SK-N-SH treated with all-trans-retinoic acid at 6 μM for 48 hours (cell line): ENCODE data around the gene OSBPL9.
"Not testable (repeated sequence)": the region's sequence is repeated elsewhere in the genome, so short reads cannot be mapped to it uniquely, and the experiment has no call there.

Source experiments
- ATAC-seq: fragments of 200-7000 bp; cut with Tn5 transposase; 3 replicates; pipeline ENCODE4 v1.9.1; 2020; ENCODE audit warnings: mild to moderate bottlenecking, moderate library complexity
- ARNTL ChIP-seq: fragments of 450-650 bp; formaldehyde crosslinking; IDR thresholded peaks from 2 replicates; pipeline ENCODE4 v1.5.0; 2020; ENCODE audit warnings: low read depth, mild to moderate bottlenecking, moderate library complexity, borderline replicate concordance
- BACH2 ChIP-seq: fragments of 250-450 bp; sonication (Bioruptor Pico); IDR thresholded peaks from 2 replicates; pipeline ENCODE4 v1.9.0; 2021; ENCODE audit warnings: mild to moderate bottlenecking, borderline replicate concordance
- ESRRG ChIP-seq: fragments of 250-450 bp; sonication (Bioruptor Pico); IDR thresholded peaks from 2 replicates; pipeline ENCODE4 v1.6.1; 2021; ENCODE audit warnings: mild to moderate bottlenecking
- GLIS3 ChIP-seq: fragments of 250-450 bp; sonication (Bioruptor Pico); IDR thresholded peaks from 2 replicates; pipeline ENCODE4 v1.5.0; 2020; ENCODE audit warnings: mild to moderate bottlenecking, moderate library complexity
- ISL1 ChIP-seq: fragments of 250-450 bp; sonication (Bioruptor Pico); IDR thresholded peaks from 2 replicates; pipeline ENCODE4 v2.1.2; 2022; ENCODE audit warnings: mild to moderate bottlenecking, moderate library complexity
- OSR1 ChIP-seq: fragments of 250-450 bp; sonication (Bioruptor Pico); IDR thresholded peaks from 2 replicates; pipeline ENCODE4 v1.8.0; 2022; ENCODE audit warnings: moderate library complexity, mild to moderate bottlenecking, inconsistent platforms
- PATZ1 ChIP-seq: fragments of 250-450 bp; sonication (Bioruptor Pico); IDR thresholded peaks from 2 replicates; pipeline ENCODE4 v1.8.0; 2020; ENCODE audit warnings: mild to moderate bottlenecking, moderate library complexity, borderline replicate concordance
- PPARA ChIP-seq: fragments of 250-450 bp; sonication (Bioruptor Pico); IDR thresholded peaks from 2 replicates; pipeline ENCODE4 v1.5.0; 2020; ENCODE audit warnings: mild to moderate bottlenecking, borderline replicate concordance
- RARB ChIP-seq: fragments of 250-450 bp; sonication (Bioruptor Pico); IDR thresholded peaks from 2 replicates; pipeline ENCODE4 v1.8.0; 2021; ENCODE audit warnings: mild to moderate bottlenecking, moderate library complexity
- SNAI2 ChIP-seq: fragments of 250-450 bp; sonication (Bioruptor Pico); IDR thresholded peaks from 2 replicates; pipeline ENCODE4 v1.5.0; 2020; ENCODE audit warnings: mild to moderate bottlenecking, moderate library complexity
- TCF4 ChIP-seq: fragments of 250-450 bp; sonication (Bioruptor Pico); IDR thresholded peaks from 2 replicates; pipeline ENCODE4 v1.8.0; 2021; ENCODE audit warnings: mild to moderate bottlenecking, moderate library complexity, borderline replicate concordance
- TOX ChIP-seq: fragments of 250-450 bp; sonication (Bioruptor Pico); IDR thresholded peaks from 2 replicates; pipeline ENCODE4 v1.8.0; 2021; ENCODE audit warnings: mild to moderate bottlenecking, moderate library complexity, borderline replicate concordance
- ZFP3 ChIP-seq: fragments of 250-450 bp; sonication (Bioruptor Pico); IDR thresholded peaks from 2 replicates; pipeline ENCODE4 v1.5.0; 2020; ENCODE audit warnings: mild to moderate bottlenecking, moderate library complexity
- ZFP30 ChIP-seq: fragments of 450-650 bp; formaldehyde crosslinking; IDR thresholded peaks from 2 replicates; pipeline ENCODE4 v1.5.0; 2022; ENCODE audit warnings: mild to moderate bottlenecking, moderate library complexity
- ZNF70 ChIP-seq: fragments of 450-650 bp; formaldehyde crosslinking; IDR thresholded peaks from 2 replicates; pipeline ENCODE4 v1.5.0; 2020; ENCODE audit warnings: mild to moderate bottlenecking, moderate library complexity
- ZNF8 ChIP-seq: fragments of 450-650 bp; formaldehyde crosslinking; IDR thresholded peaks from 2 replicates; pipeline ENCODE4 v1.5.0; 2020; ENCODE audit warnings: mild to moderate bottlenecking, moderate library complexity
- TF ChIP-seq, protein P1 (sequence below): fragments of 250-450 bp; sonication (Bioruptor Pico); IDR thresholded peaks from 2 replicates; pipeline ENCODE4 v1.5.1; 2021; ENCODE audit warnings: mild to moderate bottlenecking, moderate library complexity
- TF ChIP-seq, protein P2 (sequence below): fragments of 250-450 bp; sonication (Bioruptor Pico); IDR thresholded peaks from 2 replicates; pipeline ENCODE4 v1.8.0; 2021; ENCODE audit warnings: low read depth, mild to moderate bottlenecking, moderate library complexity, borderline replicate concordance
- TF ChIP-seq, protein P3 (sequence below): fragments of 250-450 bp; sonication (Bioruptor Pico); IDR thresholded peaks from 2 replicates; pipeline ENCODE4 v1.5.0; 2020; ENCODE audit warnings: mild to moderate bottlenecking, moderate library complexity

The OSBPL9 gene

DNA sequence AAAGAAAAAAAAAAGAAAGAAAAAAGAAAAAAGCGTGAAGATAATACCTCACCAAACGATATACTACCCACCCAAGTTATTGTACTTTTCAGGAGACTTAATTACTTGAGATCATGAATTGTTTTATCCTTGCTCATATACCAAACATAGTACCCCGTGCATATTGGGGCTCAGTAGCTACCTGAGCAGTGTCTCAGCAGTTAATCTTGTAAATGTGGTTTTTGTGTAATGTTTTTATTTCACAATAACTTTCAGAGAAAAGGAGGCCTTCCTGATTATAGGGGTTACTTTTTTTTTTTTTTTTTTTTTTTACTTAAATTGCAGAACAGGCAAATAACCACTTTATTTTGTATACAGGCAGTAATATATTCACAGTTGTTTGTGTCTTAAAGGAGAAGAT lies 80.3 kb downstream of the OSBPL9 start:
- TF ChIP-seq OSR1 (CRISPR knock-in tag) (no peak), GLIS3 (CRISPR knock-in tag) (no peak), TOX (CRISPR knock-in tag) (no peak), ISL1 (CRISPR knock-in tag) (no peak), PPARA (CRISPR knock-in tag) (no peak), ARNTL (CRISPR knock-in tag) (no peak), TCF4 (CRISPR knock-in tag) (no peak), ZFP3 (CRISPR knock-in tag) (no peak), BACH2 (CRISPR knock-in tag) (no peak), PATZ1 (no peak)
- TF ChIP-seq, protein P1, sequence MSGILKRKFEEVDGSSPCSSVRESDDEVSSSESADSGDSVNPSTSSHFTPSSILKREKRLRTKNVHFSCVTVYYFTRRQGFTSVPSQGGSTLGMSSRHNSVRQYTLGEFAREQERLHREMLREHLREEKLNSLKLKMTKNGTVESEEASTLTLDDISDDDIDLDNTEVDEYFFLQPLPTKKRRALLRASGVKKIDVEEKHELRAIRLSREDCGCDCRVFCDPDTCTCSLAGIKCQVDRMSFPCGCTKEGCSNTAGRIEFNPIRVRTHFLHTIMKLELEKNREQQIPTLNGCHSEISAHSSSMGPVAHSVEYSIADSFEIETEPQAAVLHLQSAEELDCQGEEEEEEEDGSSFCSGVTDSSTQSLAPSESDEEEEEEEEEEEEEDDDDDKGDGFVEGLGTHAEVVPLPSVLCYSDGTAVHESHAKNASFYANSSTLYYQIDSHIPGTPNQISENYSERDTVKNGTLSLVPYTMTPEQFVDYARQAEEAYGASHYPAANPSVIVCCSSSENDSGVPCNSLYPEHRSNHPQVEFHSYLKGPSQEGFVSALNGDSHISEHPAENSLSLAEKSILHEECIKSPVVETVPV (CRISPR knock-in tag), result no peak
- no peak for ATAC-seq

GRCh38 chr1:51699391-51699790 lies 82.5 kb downstream of the OSBPL9 start:
- ATAC-seq, result no peak
- TF ChIP-seq TCF4 (CRISPR knock-in tag) (no peak), PATZ1 (no peak), ISL1 (CRISPR knock-in tag) (no peak), ZNF8 (CRISPR knock-in tag) (no peak), ZNF70 (CRISPR knock-in tag) (no peak), ARNTL (CRISPR knock-in tag) (no peak), ESRRG (CRISPR knock-in tag) (no peak), BACH2 (CRISPR knock-in tag) (no peak), ZFP30 (CRISPR knock-in tag) (no peak), ZFP3 (CRISPR knock-in tag) (no peak), TOX (CRISPR knock-in tag) (no peak), SNAI2 (CRISPR knock-in tag) (no peak), RARB (CRISPR knock-in tag) (no peak)
- TF ChIP-seq, protein P1 (CRISPR knock-in tag), result no peak
- TF ChIP-seq, protein P2, sequence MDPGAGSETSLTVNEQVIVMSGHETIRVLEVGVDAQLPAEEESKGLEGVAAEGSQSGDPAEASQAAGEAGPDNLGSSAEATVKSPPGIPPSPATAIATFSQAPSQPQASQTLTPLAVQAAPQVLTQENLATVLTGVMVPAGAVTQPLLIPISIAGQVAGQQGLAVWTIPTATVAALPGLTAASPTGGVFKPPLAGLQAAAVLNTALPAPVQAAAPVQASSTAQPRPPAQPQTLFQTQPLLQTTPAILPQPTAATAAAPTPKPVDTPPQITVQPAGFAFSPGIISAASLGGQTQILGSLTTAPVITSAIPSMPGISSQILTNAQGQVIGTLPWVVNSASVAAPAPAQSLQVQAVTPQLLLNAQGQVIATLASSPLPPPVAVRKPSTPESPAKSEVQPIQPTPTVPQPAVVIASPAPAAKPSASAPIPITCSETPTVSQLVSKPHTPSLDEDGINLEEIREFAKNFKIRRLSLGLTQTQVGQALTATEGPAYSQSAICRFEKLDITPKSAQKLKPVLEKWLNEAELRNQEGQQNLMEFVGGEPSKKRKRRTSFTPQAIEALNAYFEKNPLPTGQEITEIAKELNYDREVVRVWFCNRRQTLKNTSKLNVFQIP (CRISPR knock-in tag), result no peak
- TF ChIP-seq, protein P3, sequence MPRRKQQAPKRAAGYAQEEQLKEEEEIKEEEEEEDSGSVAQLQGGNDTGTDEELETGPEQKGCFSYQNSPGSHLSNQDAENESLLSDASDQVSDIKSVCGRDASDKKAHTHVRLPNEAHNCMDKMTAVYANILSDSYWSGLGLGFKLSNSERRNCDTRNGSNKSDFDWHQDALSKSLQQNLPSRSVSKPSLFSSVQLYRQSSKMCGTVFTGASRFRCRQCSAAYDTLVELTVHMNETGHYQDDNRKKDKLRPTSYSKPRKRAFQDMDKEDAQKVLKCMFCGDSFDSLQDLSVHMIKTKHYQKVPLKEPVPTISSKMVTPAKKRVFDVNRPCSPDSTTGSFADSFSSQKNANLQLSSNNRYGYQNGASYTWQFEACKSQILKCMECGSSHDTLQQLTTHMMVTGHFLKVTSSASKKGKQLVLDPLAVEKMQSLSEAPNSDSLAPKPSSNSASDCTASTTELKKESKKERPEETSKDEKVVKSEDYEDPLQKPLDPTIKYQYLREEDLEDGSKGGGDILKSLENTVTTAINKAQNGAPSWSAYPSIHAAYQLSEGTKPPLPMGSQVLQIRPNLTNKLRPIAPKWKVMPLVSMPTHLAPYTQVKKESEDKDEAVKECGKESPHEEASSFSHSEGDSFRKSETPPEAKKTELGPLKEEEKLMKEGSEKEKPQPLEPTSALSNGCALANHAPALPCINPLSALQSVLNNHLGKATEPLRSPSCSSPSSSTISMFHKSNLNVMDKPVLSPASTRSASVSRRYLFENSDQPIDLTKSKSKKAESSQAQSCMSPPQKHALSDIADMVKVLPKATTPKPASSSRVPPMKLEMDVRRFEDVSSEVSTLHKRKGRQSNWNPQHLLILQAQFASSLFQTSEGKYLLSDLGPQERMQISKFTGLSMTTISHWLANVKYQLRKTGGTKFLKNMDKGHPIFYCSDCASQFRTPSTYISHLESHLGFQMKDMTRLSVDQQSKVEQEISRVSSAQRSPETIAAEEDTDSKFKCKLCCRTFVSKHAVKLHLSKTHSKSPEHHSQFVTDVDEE (CRISPR knock-in tag), result no peak

DNA sequence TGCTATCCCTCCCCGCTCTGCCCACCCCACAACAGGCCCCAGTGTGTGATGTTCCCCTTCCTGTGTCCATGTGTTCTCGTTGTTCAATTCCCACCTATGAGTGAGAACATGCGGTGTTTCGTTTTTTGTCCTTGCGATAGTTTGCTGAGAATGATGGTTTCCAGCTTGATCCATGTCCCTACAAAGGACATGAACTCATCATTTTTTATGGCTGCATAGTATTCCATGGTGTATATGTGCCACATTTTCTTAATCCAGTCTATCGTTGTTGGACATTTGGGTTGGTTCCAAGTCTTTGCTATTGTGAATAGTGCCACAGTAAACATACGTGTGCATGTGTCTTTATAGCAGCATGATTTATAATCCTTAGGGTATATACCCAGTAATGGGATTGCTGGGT lies 84.9 kb downstream of the OSBPL9 start:
- not testable (repeated sequence) for ATAC-seq

- ATAC-seq, result not testable (repeated sequence)
These were observed 85.3 kb downstream of the OSBPL9 start for GRCh38 chr1:51702220-51702619.
